ENCODE results near the gene GTF2IRD1. TPM values are rescaled to one million over a fixed set of nuclear protein-coding genes. Genes with fewer than 3 reads are reported as not detected.

GTF2IRD1 gene
- total and polyA plus RNA-seq, 2 of the 13 experiments (the other 11 are each of a cell fraction or from before 2014, with no cell fraction given) = 16.5 to 26.7 TPM

GRCh38 chr7:74417419-74417971 is 36.2 kb upstream of the GTF2IRD1 start (continued):
- TF ChIP-seq ZNF280D (CRISPR knock-in tag; IDR thresholded peaks at IDR 0.05) = no peak
- TF ChIP-seq ZNF83 (CRISPR knock-in tag; IDR thresholded peaks at IDR 0.05; ENCODE audit: borderline replicate concordance) = no peak
- TF ChIP-seq HES4 (CRISPR knock-in tag; IDR thresholded peaks at IDR 0.05; ENCODE audit: borderline replicate concordance) = no peak
- TF ChIP-seq SIX1 (CRISPR knock-in tag; IDR thresholded peaks at IDR 0.05; ENCODE audit: borderline replicate concordance) = no peak
- TF ChIP-seq GLMP (CRISPR knock-in tag; IDR thresholded peaks at IDR 0.05; ENCODE audit: borderline replicate concordance) = no peak
- no peak for TF ChIP-seq ZNF143 (CRISPR knock-in tag; IDR thresholded peaks at IDR 0.05)
- TF ChIP-seq ZNF614 (CRISPR knock-in tag; IDR thresholded peaks at IDR 0.05; ENCODE audit: borderline replicate concordance) = 0 out of 2 replicates have a peak, but pooled peaks have one; percentile 21
- TF ChIP-seq DRAP1 (CRISPR knock-in tag; IDR thresholded peaks at IDR 0.05) = no peak
- TF ChIP-seq KAT7 (CRISPR knock-in tag; IDR thresholded peaks at IDR 0.05; ENCODE audit: borderline replicate concordance) = no peak
- TF ChIP-seq NPAS2 (CRISPR knock-in tag; IDR thresholded peaks at IDR 0.05; ENCODE audit: borderline replicate concordance) = no peak
- TF ChIP-seq NCOA1 (CRISPR knock-in tag; IDR thresholded peaks at IDR 0.05) = no peak
- TF ChIP-seq ZNF33A (CRISPR knock-in tag; IDR thresholded peaks at IDR 0.05; ENCODE audit: borderline replicate concordance) = no peak
- 0 out of 2 replicates have a peak, but pooled peaks have one; percentile 31 for TF ChIP-seq ZBTB26 (CRISPR knock-in tag; IDR thresholded peaks at IDR 0.05; ENCODE audit: borderline replicate concordance)
- no peak for TF ChIP-seq GATA4 (IDR thresholded peaks at IDR 0.05; ENCODE audit: borderline replicate concordance, low read depth)
- peak; percentile 71 for TF ChIP-seq ZNF687 (CRISPR knock-in tag; IDR thresholded peaks at IDR 0.05)
- TF ChIP-seq HINFP (CRISPR knock-in tag; IDR thresholded peaks at IDR 0.05; ENCODE audit: low read depth) = no peak
- 0 out of 2 replicates have a peak, but pooled peaks have one; percentile 21 for TF ChIP-seq CBX5 (CRISPR knock-in tag; IDR thresholded peaks at IDR 0.05; ENCODE audit: borderline replicate concordance)
